ENCODE measurements around the gene PTGFRN.

- TF ChIP-seq CTCF (conservative IDR thresholded peaks at IDR 0.05; ENCODE audit: low read length), result no peak
- TF ChIP-seq EZH2phosphoT487 (IDR thresholded peaks at IDR 0.05; ENCODE audit: borderline replicate concordance, low read depth, low read length), result no peak
Measured at GRCh38 chr1:117034791-117035290, 125.1 kb downstream of the PTGFRN start.
